GM04503 (cell line): ENCODE data around the gene RAB5B.
"Not testable (repeated sequence)": the region's sequence is repeated elsewhere in the genome, so short reads cannot be mapped to it uniquely, and the experiment has no call there.

Experiments used
- DNase-seq: peaks from one replicate; pipeline ENCODE4 v3.0.0-alpha.2; 2012; ENCODE audit warnings: low read depth

Gene RAB5B

DNA sequence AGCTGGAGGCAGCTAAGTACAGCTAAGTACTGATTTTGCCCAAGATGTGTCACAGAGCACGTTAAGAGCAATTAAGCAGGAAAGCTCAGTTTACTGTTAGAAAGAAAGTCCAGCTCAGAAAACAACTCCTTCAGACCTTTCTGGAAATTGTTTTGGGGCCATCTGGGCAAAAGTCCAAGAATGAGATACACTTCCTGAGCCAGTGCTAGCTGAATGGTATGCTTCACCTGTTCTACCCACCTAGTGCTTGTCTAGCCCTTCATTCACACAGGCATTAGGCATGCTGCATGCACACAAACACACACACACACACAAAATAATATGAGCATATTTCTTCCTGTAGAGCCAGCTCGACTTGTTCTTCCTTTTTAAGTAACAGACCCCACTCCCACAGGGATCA, 40.3 kb downstream of the RAB5B start:
- no peak for DNase-seq

DNA sequence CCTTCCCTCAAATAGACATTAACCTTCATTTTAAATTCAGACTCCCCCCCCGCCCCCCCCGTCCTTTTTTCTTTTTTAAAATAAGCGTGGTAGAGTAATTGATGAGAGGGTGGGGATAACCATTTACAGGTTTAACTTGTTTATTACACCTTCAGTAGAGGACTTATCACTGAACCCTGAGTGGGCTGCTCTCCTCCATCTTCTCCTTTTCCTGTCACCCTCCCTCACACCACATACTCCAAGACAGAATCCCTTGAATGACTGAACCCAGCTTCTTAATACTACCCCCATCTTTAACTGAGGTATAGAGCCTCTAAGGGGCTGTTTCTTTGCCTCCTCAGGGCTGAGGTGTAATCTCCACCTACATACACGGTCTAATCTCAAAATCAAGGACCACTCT, 43.3 kb downstream of the RAB5B start:
- no peak for DNase-seq

DNA sequence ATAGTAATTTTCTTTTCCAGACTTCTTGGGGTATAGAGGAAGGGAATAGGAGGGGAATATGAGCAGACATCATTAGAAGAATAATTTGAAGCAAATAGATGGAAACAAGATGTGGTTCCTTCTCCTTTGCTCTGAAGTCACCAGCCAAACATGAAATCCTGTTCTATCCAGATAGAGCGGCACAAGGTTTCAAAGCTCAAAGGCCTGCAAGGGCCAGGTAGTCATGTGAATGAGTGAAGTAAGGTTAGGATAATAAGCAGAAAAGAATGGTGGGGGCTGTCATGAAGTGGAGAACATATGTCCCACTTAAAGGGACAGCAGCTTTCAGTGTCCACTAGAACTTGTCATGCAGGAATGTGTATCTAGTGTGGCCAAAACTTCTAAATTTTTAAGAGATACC, 44.5 kb downstream of the RAB5B start:
- DNase-seq, result no peak

DNA sequence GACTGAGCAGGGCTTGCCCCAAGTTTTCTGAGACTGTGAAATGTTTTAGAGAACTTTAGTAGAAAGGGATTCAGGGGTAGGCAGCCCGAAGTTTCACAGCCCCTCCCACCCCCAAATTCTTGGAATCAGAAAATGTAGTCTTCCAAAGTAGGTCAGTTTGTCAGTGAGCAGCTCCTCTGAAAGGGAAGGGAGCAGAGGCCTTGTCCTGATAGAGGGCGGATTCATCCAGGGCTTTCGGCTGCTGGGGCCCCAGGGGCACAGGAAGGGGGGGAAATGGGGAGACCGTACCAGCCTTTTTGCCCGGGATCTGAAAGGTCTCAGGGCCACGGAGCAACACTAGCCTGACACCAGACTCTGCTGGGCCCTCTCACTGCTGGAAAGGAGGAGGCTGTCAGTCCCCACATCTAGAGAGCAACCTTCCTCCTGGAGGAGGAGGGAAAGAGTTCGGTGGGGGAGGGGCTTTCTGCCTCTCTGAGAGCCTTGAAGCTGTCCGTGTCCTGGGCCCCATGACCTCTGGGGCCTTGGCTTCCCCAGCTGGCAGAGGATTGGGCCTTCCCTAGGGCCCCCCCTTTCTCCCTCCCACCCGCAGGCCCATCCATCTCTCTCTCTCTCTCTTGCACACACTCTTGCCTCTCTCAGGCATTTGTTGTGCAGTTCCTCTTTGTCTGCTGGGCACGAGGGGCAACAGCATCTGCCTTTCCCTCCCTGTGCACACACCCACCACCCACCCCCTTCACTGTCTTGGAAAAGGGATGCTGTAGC, 46.7 kb downstream of the RAB5B start, which contains the start of gene IKZF4:
Gene IKZF4 (plus strand): TSS at position 621 of the 762 bp plus-strand sequence. CDS start 451 bp downstream, outside the sequence.
- no peak for DNase-seq

DNA sequence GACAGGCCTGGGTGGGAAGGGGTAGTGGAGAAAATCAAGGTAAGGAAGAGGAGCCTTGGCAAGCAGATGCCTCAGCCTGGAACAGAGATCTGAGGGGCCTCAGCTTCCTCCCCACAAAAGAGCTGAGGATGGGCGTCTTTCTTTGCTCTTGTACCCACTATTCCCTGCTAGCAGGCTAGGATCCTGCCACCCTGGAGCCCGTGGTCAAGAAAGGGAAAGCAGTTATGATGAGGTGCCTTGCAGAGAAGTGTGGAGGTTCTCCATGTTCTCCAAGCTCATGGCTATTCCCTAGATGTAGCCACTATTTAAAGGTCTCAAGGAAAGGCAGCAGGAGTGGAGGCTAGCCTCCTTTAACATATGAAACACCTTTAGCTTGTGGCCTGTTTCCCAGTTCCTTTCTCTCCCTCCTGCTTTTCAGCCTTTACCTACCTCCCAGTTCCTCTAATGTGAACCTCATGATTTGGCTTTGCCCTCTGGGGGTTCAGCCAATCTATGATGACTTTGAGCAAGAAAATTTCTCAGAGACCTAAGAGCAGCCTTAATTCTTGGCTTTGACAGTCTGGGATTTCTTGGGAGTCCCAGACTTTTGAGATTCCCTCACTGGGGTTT, 48.1 kb downstream of the RAB5B start:
- no peak for DNase-seq

DNA sequence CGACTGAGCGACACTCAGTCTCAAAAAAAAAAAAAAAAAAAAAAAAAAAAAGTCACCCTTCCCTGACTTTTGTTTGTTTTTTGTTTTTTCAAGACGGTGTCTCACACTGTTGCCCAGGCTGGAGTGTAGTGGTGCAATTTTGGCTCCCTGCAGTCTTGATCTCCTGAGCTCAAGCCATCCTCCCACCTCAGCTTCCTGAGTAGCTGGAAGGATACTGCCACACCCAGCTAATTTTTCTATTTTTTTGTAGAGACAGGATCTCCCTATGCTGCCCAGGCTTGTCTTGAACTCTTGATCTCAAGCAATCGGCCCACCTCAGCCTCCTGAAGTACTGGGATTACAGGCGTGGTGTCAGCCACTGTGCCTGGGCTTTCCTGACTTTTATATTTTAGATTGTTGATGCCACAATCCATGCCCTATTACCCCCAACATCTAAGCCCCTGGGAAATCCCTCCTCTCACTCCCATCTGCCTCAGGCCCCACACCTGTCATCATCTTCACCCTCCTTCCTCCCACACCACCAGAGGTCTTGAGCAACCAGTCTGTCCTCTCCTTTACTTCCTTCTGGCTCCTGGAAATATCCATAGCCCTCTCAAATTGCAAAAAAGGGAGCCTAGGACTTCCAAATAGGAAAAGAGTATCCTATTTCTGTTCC, 54.8 kb downstream of the RAB5B start:
- no peak for DNase-seq

DNA sequence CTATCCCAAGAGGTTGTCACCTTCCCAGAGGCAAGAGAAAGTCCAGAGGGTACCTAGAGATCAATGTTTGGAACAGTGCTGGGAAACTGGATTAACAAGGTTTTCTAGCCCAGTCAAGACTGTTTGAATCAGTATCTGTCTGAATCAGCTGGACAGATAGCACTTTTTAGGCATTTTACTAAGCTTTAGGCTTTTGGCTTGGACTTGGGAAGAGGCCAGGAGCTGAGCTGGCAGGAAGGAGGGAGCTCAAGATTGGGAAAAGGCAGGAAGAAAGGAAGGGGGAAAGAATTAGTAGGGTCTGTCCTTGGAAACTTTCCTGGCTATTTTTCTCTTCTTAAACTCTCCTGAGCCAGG, 55.3 kb downstream of the RAB5B start:
- DNase-seq, result no peak

DNA sequence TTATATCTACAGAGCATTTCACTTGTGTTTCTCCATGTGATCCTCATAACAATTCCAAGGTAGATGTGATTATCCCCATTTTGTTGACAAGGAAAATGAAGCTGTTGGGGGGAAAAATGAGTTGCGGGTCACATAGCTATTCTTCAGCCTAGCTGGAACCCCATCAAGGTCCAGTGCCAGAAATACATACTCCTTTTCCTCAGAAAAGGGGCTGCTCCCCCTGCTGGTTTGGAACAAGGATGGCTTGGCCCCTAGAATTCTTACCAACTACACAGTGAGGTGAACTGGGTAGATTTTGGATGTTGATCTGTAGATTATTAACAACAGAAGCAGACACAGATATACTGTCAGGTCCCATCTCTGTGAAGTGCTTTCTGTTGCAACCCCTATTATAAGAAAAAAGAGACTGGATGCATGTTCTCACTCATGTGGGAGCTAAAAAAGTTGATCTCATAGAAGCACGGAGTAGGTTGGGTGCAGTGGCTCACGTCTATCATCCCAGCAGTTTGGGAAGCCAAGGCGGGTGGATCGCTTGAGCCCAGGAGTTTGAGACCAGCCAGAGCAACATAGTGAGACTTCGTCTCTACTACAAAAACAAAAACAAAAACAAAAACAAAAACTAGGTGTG, 55.9 kb downstream of the RAB5B start:
- no peak for DNase-seq

DNA sequence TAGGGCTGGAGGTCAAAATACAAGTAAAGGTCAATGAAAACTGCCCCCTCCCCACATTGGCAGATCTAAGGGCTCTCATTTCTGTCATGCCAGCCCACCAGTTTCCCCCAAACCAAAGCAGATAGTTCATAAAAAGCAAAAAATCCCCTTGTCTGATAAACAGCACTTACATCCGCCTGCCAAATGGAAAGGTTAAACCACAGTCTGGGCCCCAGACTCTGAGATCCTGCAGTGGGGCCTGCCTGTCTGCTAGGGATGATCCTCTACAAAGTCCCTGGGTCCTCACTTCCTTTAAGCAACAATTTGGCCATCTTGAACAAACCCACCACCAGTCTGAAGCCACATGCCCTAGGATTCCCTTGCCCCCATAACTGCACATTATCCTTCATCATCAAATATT, 58.1 kb downstream of the RAB5B start:
- DNase-seq, result no peak

DNA sequence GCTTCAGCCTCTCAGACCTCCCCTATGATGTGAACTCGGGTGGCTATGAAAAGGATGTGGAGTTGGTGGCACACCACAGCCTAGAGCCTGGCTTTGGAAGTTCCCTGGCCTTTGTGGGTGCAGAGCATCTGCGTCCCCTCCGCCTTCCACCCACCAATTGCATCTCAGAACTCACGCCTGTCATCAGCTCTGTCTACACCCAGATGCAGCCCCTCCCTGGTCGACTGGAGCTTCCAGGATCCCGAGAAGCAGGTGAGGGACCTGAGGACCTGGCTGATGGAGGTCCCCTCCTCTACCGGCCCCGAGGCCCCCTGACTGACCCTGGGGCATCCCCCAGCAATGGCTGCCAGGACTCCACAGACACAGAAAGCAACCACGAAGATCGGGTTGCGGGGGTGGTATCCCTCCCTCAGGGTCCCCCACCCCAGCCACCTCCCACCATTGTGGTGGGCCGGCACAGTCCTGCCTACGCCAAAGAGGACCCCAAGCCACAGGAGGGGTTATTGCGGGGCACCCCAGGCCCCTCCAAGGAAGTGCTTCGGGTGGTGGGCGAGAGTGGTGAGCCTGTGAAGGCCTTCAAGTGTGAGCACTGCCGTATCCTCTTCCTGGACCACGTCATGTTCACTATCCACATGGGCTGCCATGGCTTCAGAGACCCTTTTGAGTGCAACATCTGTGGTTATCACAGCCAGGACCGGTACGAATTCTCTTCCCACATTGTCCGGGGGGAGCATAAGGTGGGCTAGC, 60.9 kb downstream of the RAB5B start:
- no peak for DNase-seq

DNA sequence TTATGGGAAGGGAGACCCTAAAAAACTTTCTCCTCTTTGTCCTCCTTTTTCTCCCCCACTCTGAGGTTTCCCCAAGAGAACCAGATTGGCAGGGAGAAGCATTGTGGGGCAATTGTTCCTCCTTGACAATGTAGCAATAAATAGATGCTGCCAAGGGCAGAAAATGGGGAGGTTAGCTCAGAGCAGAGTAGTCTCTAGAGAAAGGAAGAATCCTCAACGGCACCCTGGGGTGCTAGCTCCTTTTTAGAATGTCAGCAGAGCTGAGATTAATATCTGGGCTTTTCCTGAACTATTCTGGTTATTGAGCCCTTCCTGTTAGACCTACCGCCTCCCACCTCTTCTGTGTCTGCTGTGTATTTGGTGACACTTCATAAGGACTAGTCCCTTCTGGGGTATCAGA, 63.3 kb downstream of the RAB5B start:
- no peak for DNase-seq

DNA sequence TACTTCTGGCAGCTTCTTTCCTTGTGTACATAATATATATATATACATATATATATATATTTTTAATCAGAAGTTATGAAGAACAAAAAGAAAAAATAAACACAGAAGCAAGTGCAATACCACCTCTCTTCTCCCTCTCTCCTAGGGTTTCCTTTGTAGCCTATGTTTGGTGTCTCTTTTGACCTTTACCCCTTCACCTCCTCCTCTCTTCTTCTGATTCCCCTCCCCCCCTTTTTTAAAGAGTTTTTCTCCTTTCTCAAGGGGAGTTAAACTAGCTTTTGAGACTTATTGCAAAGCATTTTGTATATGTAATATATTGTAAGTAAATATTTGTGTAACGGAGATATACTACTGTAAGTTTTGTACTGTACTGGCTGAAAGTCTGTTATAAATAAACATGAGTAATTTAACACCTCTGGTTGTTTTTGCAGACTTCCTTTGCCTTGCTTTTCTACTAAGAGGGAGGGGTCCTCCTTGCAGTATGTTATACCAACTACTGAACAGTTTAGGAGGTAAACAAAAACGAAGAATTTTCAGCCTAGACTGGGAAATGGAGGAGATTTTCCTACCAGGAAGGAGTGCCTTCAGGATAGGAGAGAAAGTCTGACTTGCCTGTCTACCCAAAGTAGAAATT, 64.3 kb downstream of the RAB5B start:
- DNase-seq, result no peak

DNA sequence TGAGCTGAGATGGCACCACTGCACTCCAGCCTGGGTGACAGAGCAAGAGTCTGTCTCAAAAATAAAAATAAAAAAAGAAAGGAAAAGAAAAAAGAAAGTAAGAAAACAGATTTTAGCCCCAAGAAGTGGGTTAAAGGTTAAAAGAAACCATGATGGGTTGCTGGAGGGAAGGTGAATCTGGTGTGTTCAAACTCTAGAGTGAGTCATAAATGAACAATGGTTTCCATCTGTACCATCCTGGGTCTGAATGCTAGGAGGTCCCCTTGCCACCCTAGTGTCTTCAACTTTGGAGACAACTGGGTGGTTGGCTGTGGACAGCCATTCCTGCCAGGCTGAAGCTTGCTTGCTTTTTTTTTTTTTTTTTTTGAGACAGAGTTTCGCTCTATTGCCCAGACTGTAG, 66.3 kb downstream of the RAB5B start:
- no peak for DNase-seq

DNA sequence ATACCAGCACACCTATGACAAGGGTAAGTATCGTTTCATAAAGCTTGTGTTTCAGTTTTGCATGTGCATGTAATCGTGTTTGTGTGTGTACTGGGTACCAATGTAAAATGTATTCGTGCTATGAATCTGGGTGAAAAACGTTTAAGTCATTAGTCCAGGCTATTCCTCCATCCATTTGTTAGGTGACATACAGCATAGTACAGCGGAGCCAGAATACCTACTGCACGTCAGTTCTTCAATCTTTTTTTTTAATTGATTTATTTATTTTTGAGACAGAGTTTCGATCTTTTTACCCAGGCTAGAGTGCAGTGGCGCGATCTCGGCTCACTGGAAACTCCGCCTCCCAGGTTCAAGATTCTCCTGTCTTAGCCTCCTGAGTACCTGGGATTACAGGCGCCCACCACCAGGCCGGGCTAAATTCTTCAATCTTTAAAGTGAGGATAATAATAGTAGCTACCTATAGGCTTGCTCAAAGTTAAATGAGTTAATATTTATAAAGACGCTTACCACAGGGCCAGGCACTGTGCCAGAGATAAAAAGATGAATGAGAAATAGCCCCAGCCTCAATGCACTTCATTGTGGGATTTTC, 67.2 kb downstream of the RAB5B start:
- no peak for DNase-seq

DNA sequence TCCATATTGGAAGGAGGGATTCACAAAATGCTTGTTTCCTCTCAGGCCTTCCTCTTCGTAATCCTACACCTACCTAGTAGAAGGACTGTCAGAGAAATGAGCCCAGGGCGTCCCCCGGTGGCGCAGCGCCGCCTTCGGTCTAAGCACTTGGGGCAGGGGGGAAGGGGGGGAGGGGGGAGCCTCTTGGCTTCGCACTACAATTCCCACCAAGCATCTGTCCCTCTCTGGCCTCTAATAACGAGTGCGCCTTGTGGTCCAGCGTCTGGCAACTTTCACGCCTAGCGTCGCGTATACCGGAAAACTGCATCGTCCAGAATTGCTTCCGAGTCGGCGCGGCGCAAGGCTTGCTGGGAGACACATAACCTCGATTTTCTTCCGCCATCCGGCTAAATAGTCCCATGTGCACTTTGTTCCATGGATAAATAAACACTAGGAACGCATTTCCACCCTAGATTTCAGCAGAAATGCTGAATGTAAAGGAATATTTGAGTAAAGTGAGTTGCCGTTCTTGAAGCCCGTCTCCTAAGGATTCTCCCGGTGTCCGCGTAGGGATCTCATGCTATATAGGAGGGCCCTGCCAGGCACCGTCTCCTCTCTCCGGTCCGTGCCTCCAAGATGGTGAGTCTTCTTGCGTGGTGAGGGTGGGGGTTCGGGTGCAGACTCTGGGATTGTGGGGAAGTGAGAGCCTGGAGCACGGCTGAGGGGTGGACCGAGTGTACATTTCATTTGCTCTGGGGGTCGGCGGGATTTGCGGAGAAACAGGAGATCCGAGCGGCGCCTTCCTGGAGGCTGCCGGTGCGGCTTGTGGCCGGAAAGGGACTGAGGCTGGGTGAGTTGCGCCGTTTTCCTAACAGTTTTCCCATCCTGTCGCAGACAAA, 67.9 kb downstream of the RAB5B start, which contains the start of gene RPS26:
Gene RPS26 (plus strand): TSS at position 367 of the 878 bp plus-strand sequence. CDS start 249 bp downstream, at position 616.
- DNase-seq, result peak; percentile 97

DNA sequence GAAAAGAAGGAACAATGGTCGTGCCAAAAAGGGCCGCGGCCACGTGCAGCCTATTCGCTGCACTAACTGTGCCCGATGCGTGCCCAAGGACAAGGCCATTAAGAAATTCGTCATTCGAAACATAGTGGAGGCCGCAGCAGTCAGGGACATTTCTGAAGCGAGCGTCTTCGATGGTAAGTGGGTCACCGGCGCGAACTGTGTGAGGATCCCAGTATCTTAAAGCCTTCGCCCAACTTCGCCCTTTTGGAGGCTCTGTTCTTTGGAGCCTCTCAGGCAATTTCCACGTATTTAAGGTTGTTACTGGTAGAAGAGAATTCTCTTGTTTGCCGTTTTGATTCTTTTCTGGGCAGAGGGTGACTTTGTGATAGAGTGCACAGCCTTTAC, 68.5 kb downstream of the RAB5B start:
- not testable (repeated sequence) for DNase-seq

DNA sequence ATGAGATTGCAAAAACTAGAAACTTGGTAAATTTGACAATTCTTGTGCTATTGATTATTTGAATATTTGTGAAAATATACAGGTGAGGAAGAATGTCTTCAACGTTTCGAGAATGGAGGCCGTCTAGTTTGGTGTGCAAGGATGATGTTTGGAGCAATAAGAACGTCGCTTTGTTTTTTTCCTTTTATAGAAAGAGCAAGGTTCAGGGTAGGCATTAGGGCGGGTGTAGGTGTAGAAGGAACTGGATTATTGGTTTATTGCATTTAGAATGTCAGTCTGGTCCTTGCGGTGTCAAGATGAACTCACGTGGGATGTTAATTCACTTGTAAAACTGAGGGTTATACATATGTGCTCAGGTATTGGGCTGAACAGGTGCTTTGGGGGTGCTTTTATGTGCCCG, 69.0 kb downstream of the RAB5B start:
- no peak for DNase-seq
